Spleen (tissue), 11 donors: ENCODE data around the gene EPB41L4B. TPM values are rescaled to one million over a fixed set of nuclear protein-coding genes. Genes with fewer than 3 reads are reported as not detected.

Source experiments
- DNase-seq: peaks from one replicate; pipeline ENCODE4 v3.0.0-alpha.2; 2020
- H3K27ac ChIP-seq, 8 donors: fragments of 200-600 bp; sonication (generic) in 7 of 8; 1 replicate in 4 of 8; 2 replicates in 4 of 8; pipeline versions ENCODE4 v1.5.0 to v1.8.0; 2016 to 2021; ENCODE audit warnings: inconsistent platforms in 4 of 8, mild to moderate bottlenecking in 4 of 8, moderate library complexity in 1 of 8
- H3K27me3 ChIP-seq, 7 donors: fragments of 200-600 bp; sonication (generic) in 6 of 7; replicated peaks in 1 of 7; 1 replicate in 4 of 7; 2 replicates in 3 of 7; pipeline versions ENCODE4 v1.5.0 to v1.8.0; 2016 to 2021; ENCODE audit warnings: inconsistent platforms in 3 of 7, mild to moderate bottlenecking in 1 of 7
- H3K36me3 ChIP-seq, 6 donors: fragments of 200-600 bp; sonication (generic) in 5 of 6; 1 replicate in 4 of 6; 2 replicates in 2 of 6; pipeline versions ENCODE4 v1.5.0 to v1.8.0; 2016 to 2021; ENCODE audit warnings: inconsistent platforms in 2 of 6
- H3K4me1 ChIP-seq, 6 donors: fragments of 200-600 bp; sonication (generic) in 5 of 6; 1 replicate in 3 of 6; 2 replicates in 3 of 6; pipeline versions ENCODE4 v1.5.0 to v1.8.0; 2016 to 2021; ENCODE audit warnings: inconsistent platforms in 3 of 6
- H3K4me3 ChIP-seq, 8 donors: fragments of 200-600 bp; sonication (generic) in 7 of 8; 1 replicate in 4 of 8; 2 replicates in 4 of 8; pipeline versions ENCODE4 v1.5.0 to v1.8.0; 2016 to 2021; ENCODE audit warnings: inconsistent platforms in 4 of 8, mild to moderate bottlenecking in 4 of 8, moderate library complexity in 2 of 8
- H3K9me3 ChIP-seq, 8 donors: fragments of 200-600 bp; sonication (generic) in 7 of 8; 1 replicate in 4 of 8; 2 replicates in 4 of 8; pipeline versions ENCODE4 v1.5.0 to v1.8.0; 2016 to 2021; ENCODE audit warnings: inconsistent platforms in 4 of 8
- POLR2A ChIP-seq, 3 donors: fragments of 450-650 bp; IDR thresholded peaks; one replicate each; pipeline ENCODE4 v1.5.1; 2017; ENCODE audit warnings: antibody characterized with exemption in 3 of 3, mild to moderate bottlenecking in 1 of 3
- POLR2AphosphoS5 ChIP-seq, 3 donors: sonication (generic); formaldehyde crosslinking; IDR thresholded peaks; one replicate each; pipeline ENCODE4 v1.5.1; 2017; ENCODE audit warnings: antibody characterized with exemption in 3 of 3
- WGBS, 5 donors: extraction: QIAGEN DNeasy Blood & Tissue Kit in 3 of 5; methylation state at CpG; one replicate each; pipeline versions ENCODE4 v1.1.5 to v1.1.7; 2013 to 2018; 5-methylcytosine and 5-hydroxymethylcytosine counted together
- intact Hi-C: fragments of 100-400 bp; cut with DNase I; formaldehyde crosslinking; loops from one replicate; pipeline ENCODE4 v1.15.0; 2023; ENCODE audit warnings: low total_unique reads
- polyA plus RNA-seq, 3 donors: library from polyadenylated mRNA; stranded (reverse); fragments of 200-250 nt; gene quantifications; one replicate each; pipeline ENCODE4 v1.2.1, GENCODE V29; 2013
- total RNA-seq, 7 donors: library from RNA; depleted of rRNA in 3 of 7; stranded (reverse); fragments of >200 nt in 3 of 7; fragmentation: NEBNext Ultra II Directional in 4 of 7; extraction: Animal tissue kit (Norgen Biotek cat#: 25700) in 4 of 7; gene quantifications; one replicate each; pipeline versions ENCODE4 v1.1.0 to v1.2.1, GENCODE V29; 2016 to 2021
- TF ChIP-seq, protein P1 (sequence below), 11 experiments: fragments of 200-600 bp in 7 of 11; fragments of 450-650 bp in 4 of 11; sonication (generic) in 4 of 11; IDR thresholded peaks in 8 of 11; conservative IDR thresholded peaks in 3 of 11; 1 replicate in 7 of 11; 2 replicates in 4 of 11; pipeline versions ENCODE4 v1.4.0 to v1.8.0; 2016 to 2021; ENCODE audit warnings: antibody characterized with exemption in 11 of 11, inconsistent platforms in 4 of 11, mild to moderate bottlenecking in 1 of 11
- donor health status: healthy with polysubstance abuse.
- donor health status: DM: no; HTN: no; CAD: no; lungs with moderate emphysema.
- donor health status: DM: no; HTN: no; CAD: no.
- donor health status: Bipolar disorder and iron deficiency.
- donor health status: healthy.
- donor health status: DM: no; HTN: no; CAD: no.
- donor health status: DM: yes; HTN: yes; CAD: no.

The EPB41L4B gene
- total and polyA plus RNA-seq, 10 donors, result 0.02 to 0.43 (median 0.18) TPM; not detected in 3

DNA sequence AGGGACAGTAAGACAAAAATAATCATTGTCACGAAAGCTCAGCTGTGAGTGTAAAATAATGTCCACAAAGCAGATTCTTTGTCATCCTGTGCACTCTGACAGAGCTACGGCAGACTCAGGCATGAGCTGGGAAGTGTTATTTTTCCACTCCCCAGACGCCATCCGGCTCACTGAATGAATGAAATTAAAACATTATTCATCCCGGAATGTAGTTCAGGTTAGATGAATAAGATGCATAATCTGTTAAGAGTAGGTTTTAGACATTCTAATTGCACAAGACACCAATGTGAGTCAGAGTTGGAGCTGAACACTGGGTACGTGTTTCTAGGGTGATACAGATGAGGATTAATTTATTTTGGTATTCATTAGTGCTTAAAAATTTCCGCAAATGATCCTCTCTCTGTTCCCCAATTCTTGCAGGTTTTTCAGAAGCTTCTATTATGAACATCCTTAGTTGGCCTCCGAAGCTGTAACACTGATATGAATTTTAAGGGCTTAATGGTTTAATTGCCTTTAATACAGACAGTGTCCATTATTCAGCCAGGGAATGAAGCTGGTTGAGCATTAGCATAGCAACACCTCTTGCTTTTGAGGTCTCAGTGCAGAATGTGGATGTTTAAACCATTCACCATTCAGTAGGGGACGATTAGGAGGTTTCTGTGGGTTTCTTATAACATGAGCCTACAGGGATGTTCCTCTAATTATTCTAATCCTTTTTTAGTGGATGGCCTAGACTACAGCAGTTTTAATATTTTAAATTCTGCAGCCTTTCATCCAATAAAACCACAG is 88.2 kb downstream of the EPB41L4B start:
- TF ChIP-seq POLR2AphosphoS5 (IDR thresholded peaks at IDR 0.05) (no peak), POLR2A (IDR thresholded peaks at IDR 0.05) (no peak)
- TF ChIP-seq, protein P1, sequence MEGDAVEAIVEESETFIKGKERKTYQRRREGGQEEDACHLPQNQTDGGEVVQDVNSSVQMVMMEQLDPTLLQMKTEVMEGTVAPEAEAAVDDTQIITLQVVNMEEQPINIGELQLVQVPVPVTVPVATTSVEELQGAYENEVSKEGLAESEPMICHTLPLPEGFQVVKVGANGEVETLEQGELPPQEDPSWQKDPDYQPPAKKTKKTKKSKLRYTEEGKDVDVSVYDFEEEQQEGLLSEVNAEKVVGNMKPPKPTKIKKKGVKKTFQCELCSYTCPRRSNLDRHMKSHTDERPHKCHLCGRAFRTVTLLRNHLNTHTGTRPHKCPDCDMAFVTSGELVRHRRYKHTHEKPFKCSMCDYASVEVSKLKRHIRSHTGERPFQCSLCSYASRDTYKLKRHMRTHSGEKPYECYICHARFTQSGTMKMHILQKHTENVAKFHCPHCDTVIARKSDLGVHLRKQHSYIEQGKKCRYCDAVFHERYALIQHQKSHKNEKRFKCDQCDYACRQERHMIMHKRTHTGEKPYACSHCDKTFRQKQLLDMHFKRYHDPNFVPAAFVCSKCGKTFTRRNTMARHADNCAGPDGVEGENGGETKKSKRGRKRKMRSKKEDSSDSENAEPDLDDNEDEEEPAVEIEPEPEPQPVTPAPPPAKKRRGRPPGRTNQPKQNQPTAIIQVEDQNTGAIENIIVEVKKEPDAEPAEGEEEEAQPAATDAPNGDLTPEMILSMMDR (IDR thresholded peaks at IDR 0.05 in 8 of 11, conservative IDR thresholded peaks at IDR 0.05 in 3 of 11), result no peak
- Histone ChIP-seq H3K36me3 (no peaks in the 10 kb centered on the region), H3K4me1 (no peaks in the 10 kb centered on the region), H3K9me3 (no peaks in the 10 kb centered on the region), H3K27me3 (peaks cover 0 to 42% (median 0%) of the 10 kb centered on the region in 7 donors), H3K4me3 (no peak overlapping the region), H3K27ac (no peak overlapping the region)
- WGBS, 5 donors, result 74 to 83% (median 77%) methylated on average over 9 of the region's 9 CpGs
- intact Hi-C loops, result no loop called here
- no peak for DNase-seq

DNA sequence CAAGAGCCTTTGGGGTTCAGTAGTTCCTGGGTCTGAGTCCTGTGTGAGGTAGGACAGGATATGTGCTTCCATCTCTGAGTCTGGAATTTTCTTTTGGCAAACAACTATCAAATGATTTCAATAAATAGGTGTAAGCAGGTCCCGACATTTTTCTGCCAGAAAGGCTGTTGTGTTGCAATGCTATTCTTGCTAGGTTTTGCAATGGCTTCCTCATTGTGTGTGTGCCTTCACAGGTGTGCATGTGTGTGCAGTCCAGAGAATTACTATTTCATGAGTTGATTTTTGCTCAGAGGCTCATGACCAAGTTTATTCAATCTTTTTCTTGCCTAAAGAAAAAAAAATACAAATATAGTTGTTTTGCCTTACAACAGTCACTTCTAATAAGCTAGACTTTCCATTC is 89.3 kb downstream of the EPB41L4B start:
- 64 to 83% (median 67%) methylated on average over 1 of the region's 1 CpG for WGBS, 5 donors
- intact Hi-C loops, result no loop called here
- Histone ChIP-seq H3K36me3 (no peaks in the 10 kb centered on the region), H3K9me3 (no peaks in the 10 kb centered on the region), H3K4me1 (no peaks in the 10 kb centered on the region), H3K4me3 (no peak overlapping the region), H3K27ac (no peak overlapping the region), H3K27me3 (peaks cover 0 to 32% (median 0%) of the 10 kb centered on the region in 7 donors)
- TF ChIP-seq, protein P1 (IDR thresholded peaks at IDR 0.05 in 8 of 11, conservative IDR thresholded peaks at IDR 0.05 in 3 of 11), result no peak
- TF ChIP-seq POLR2AphosphoS5 (IDR thresholded peaks at IDR 0.05) (no peak), POLR2A (IDR thresholded peaks at IDR 0.05) (no peak)
- DNase-seq, result no peak

DNA sequence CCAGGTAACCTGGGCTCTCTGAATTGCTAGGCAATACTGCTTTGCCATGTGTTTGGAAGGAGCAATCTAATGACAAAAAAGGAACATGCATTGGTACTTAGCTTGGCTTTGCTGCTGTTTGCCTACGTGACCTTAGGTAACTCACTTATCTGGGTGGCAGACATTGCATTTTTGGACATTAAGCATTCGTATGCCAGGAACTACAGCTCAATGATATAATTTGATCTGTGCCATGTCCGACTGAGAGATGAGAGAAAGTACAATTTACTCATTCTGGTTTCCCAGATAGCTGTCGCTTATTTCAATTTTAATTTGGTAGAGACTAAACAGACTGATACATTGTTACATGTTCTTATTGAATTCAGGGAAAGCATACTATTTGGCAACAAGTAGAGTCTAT is 90.6 kb downstream of the EPB41L4B start:
- WGBS, 5 donors, result 70 to 94% (median 82%) methylated on average over 4 of the region's 4 CpGs
- H3K4me3 ChIP-seq, result no peak overlapping the region
- intact Hi-C loops, result no loop called here
- no peak for TF ChIP-seq POLR2A (IDR thresholded peaks at IDR 0.05)
- TF ChIP-seq POLR2AphosphoS5 (IDR thresholded peaks at IDR 0.05), result no peak
- TF ChIP-seq, protein P1 (IDR thresholded peaks at IDR 0.05 in 8 of 11, conservative IDR thresholded peaks at IDR 0.05 in 3 of 11), result no peak
- no peaks in the 10 kb centered on the region for H3K36me3 ChIP-seq
- peaks cover 0 to 21% (median 0%) of the 10 kb centered on the region in 7 donors for H3K27me3 ChIP-seq
- H3K27ac ChIP-seq, result no peak overlapping the region
- DNase-seq, result no peak
- H3K4me1 ChIP-seq, result no peaks in the 10 kb centered on the region
- H3K9me3 ChIP-seq, result no peaks in the 10 kb centered on the region

DNA sequence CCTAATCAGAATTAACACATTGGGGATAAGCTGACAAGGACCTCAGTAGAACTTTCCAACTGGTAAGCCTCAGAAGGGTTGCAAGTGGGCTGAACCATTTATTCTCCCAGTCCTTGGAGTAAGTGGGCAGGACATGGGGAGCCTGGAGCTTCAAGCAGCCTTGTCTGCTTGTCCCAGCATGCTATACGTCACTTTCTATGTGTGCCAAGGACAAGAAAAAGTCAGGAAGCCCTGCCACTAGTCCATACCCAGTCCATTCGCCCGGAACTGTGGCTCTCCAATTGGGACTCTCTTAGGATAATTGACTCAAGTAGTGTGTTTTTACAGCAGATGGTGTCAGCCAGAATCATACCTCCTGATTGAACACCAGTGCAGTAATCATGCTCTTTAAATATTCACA is 91.2 kb downstream of the EPB41L4B start:
- no peak overlapping the region for H3K4me3 ChIP-seq
- H3K27me3 ChIP-seq, result peaks cover 0 to 21% (median 0%) of the 10 kb centered on the region in 7 donors
- DNase-seq, result no peak
- WGBS, 5 donors, result 62 to 92% (median 84%) methylated on average over 3 of the region's 3 CpGs
- intact Hi-C loops, result no loop called here
- no peak overlapping the region for H3K27ac ChIP-seq
- H3K4me1 ChIP-seq, result no peaks in the 10 kb centered on the region
- H3K36me3 ChIP-seq, result no peaks in the 10 kb centered on the region
- H3K9me3 ChIP-seq, result no peaks in the 10 kb centered on the region
- no peak for TF ChIP-seq POLR2AphosphoS5 (IDR thresholded peaks at IDR 0.05)
- TF ChIP-seq, protein P1 (IDR thresholded peaks at IDR 0.05 in 8 of 11, conservative IDR thresholded peaks at IDR 0.05 in 3 of 11), result no peak
- TF ChIP-seq POLR2A (IDR thresholded peaks at IDR 0.05), result no peak
